ENCODE measurements around the gene CALHM5. TPM values are rescaled to one million over a fixed set of nuclear protein-coding genes. Genes with fewer than 3 reads are reported as not detected.

Gene CALHM5
- total RNA-seq, 4 donors from 2014 or later = 0.59 to 1.3 (median 0.69) TPM

DNA sequence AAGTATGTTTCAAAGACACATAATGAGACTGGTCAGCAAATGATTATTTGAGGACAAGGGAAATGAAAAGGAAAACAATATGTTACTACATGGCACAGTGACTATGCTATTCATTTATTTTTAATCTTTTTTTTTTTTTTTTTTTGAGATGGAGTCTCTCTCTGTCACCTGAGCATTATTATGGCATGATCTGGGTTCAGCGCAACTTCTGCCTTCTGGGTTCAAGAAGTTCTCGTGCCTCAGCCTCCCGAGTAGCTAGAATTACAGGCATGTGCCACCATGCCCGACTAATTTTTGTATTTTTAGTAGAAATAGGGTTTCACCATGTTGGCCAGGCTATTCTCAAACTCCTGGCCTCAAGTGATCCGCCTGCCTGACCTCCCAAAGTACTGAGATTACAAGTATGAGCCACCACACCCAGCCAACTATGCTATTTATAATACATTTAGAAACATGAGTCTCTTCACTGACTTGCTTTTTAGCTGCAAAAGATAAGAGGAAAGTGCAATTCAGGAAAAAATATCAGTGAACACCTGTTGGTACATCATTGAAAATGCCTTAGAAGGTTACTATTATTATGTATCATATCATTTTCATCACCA lies 45.5 kb downstream of the CALHM5 start:
- DNase-seq = no peak
- H3K9me3 ChIP-seq = no peaks in the 10 kb centered on the region
- H3K27ac ChIP-seq = peak overlapping the region in 2 of 3 donors; percentile 15 to 61
- intact Hi-C loops (cut with DNase I) = no loop called here
- 77 to 81% methylated on average over 5 of the region's 5 CpGs for whole genome bisulfite sequencing, 2 donors
- H3K4me1 ChIP-seq = no peaks in the 10 kb centered on the region
- no peak for TF ChIP-seq POLR2A (IDR thresholded peaks at IDR 0.05)
- TF ChIP-seq CTCF (IDR thresholded peaks at IDR 0.05) = no peak
- no peaks in the 10 kb centered on the region for H3K36me3 ChIP-seq
- no peak overlapping the region for H3K4me3 ChIP-seq (replicated peaks in 1 of 3)
- no peaks in the 10 kb centered on the region for H3K27me3 ChIP-seq

DNA sequence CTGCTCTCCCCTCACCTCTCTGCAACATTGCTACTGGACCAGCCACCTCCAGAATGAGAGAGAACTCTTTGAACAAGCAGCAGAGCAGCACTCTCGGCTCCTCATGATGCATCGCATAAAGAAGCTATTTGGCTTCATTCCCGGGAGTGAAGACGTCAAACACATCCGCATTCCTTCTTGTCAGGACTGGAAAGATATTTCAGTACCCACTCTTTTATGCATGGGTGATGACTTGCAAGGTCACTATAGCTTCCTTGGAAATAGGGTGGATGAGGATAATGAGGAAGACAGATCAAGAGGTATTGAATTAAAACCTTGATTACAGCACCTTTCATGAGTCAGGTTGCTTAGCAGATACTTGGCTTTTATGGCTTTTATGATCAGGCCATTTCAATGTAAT lies 46.5 kb downstream of the CALHM5 start:
- WGBS, 2 donors = 16 to 23% methylated on average over 5 of the region's 5 CpGs

GRCh38 chr6:116560130-116560529 lies 48.7 kb downstream of the CALHM5 start:
- TF ChIP-seq POLR2A (IDR thresholded peaks at IDR 0.05) (no peak), CTCF (IDR thresholded peaks at IDR 0.05) (no peak)
- WGBS, 2 donors = 82 to 92% methylated on average over 2 of the region's 2 CpGs
- H3K36me3 ChIP-seq = no peaks in the 10 kb centered on the region
- no peak for DNase-seq
- H3K9me3 ChIP-seq = no peaks in the 10 kb centered on the region
- H3K27ac ChIP-seq = no peak overlapping the region
- intact Hi-C loops (cut with DNase I) = loop anchor here (5.0 to 10.0 kb wide), 2 partner anchors 118 to 275 kb away; no protein-coding TSS in a partner anchor
- no peak overlapping the region for H3K4me3 ChIP-seq (replicated peaks in 1 of 3)
- H3K4me1 ChIP-seq = no peaks in the 10 kb centered on the region
- no peaks in the 10 kb centered on the region for H3K27me3 ChIP-seq

More for the DNA sequence above, 46.5 kb downstream of the CALHM5 start:
- TF ChIP-seq CTCF (IDR thresholded peaks at IDR 0.05) (no peak), POLR2A (IDR thresholded peaks at IDR 0.05) (peak in 1 of 2 donors; percentile 6)
- H3K27me3 ChIP-seq = no peaks in the 10 kb centered on the region
- H3K9me3 ChIP-seq = no peaks in the 10 kb centered on the region
- DNase-seq = peak; percentile 82 to 84
- H3K4me3 ChIP-seq (replicated peaks in 1 of 3) = no peak overlapping the region
- intact Hi-C loops (cut with DNase I) = no loop called here
- no peaks in the 10 kb centered on the region for H3K4me1 ChIP-seq
- H3K36me3 ChIP-seq = no peaks in the 10 kb centered on the region
- peak overlapping the region; percentile 4 to 71 (median 61) for H3K27ac ChIP-seq

DNA sequence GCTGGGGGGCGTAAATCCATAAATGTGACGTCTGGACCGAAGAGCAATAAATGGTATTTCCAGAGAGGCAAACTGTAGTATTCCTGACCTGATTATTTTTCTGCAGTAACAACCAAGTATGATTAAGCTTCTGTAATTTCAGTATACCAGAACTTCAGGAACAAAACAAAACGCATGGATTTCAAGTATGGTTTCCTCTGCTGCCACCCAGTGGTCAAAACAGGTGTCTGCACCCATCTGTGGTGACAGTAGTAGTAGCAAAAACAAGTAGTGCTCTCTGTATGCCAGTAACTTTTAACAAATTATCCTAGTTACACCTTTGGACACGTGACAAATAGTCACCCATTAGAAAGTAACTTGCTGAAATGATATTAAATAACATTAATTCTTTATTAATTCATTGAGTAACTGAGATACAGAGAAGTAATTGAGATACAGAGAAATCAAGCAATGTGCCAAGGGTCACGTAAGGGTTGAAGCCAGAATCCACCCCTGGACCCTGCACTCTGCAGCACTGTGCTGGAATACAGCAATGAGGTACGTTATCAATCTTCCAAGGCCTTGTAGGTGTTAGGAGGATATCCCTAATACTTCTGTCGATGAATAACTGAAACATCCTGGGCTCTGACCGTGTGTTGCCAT lies 50.1 kb downstream of the CALHM5 start:
- Histone ChIP-seq H3K9me3 (no peaks in the 10 kb centered on the region), H3K4me3 (replicated peaks in 1 of 3) (no peak overlapping the region), H3K27ac (no peak overlapping the region), H3K36me3 (no peaks in the 10 kb centered on the region), H3K27me3 (no peaks in the 10 kb centered on the region), H3K4me1 (no peaks in the 10 kb centered on the region)
- peak; percentile 75 to 78 for DNase-seq
- no peak for TF ChIP-seq POLR2A (IDR thresholded peaks at IDR 0.05)
- peak; percentile 76 to 89 (median 86) for TF ChIP-seq CTCF (IDR thresholded peaks at IDR 0.05)
- 49% methylated on average over 9 of the region's 9 CpGs for WGBS, 2 donors
- intact Hi-C loops (cut with DNase I) = loop anchor here (5.0 to 10.0 kb wide), 2 partner anchors 119 to 277 kb away; no protein-coding TSS in a partner anchor

DNA sequence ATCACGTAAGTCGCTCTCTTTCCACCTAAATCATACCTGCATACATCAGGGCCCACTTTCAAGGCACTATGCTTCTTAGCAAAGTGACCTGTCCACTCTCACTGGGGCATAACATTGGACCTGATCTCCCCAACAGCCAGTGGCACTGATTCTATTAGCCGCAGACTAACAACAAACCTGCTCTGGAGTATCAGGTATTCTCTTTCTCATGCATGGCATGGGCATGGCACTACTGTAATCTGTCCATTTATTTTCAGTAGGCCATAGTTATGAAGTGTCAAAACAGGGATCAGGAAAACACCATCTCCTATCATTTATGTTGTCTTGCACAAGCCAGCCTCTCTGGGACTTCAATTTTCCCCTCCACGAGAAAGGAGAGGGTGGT lies 50.6 kb downstream of the CALHM5 start:
- no peaks in the 10 kb centered on the region for H3K4me1 ChIP-seq
- no peaks in the 10 kb centered on the region for H3K9me3 ChIP-seq
- 91 to 98% methylated on average over 4 of the region's 4 CpGs for WGBS, 2 donors
- DNase-seq = no peak
- intact Hi-C loops (cut with DNase I) = loop anchor here (5.0 to 10.0 kb wide), 2 partner anchors 120 to 277 kb away; no protein-coding TSS in a partner anchor
- no peak overlapping the region for H3K27ac ChIP-seq
- no peaks in the 10 kb centered on the region for H3K27me3 ChIP-seq
- H3K36me3 ChIP-seq = no peaks in the 10 kb centered on the region
- TF ChIP-seq POLR2A (IDR thresholded peaks at IDR 0.05) (no peak), CTCF (IDR thresholded peaks at IDR 0.05) (no peak)
- H3K4me3 ChIP-seq (replicated peaks in 1 of 3) = no peak overlapping the region

All from thyroid gland (tissue), 4 donors.